Activated CD4-positive, alpha-beta T cell treated with anti-CD3 and anti-CD28 coated beads for 24 hours (primary cell): Measurements from ENCODE around the gene TOMM40.

Experiments used
- DNase-seq, 2 donors: peaks; one replicate each; pipeline ENCODE4 v3.0.0-alpha.2; 2020; ENCODE audit warnings: low read depth in 2 of 2

Gene TOMM40

DNA sequence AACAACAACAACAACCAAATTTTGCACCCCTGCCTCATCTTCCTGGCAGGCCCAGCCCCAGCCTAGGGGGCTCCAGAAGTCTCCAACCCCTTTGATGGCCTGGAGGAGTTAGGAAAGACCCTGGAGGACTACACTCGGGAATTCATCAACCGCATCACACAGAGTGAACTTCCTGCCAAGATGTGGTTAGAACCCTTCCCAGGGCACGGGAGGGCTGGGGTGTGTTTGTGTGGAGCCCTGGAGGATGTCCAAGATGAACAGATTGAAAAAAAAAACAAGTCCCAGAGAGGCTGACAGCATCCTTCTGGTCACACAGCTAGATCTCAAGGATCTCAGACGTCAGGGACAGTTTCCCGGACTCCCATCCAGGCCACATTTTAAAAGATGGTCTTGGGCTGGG lies 36.7 kb downstream of the TOMM40 start:
- no peak for DNase-seq

DNA sequence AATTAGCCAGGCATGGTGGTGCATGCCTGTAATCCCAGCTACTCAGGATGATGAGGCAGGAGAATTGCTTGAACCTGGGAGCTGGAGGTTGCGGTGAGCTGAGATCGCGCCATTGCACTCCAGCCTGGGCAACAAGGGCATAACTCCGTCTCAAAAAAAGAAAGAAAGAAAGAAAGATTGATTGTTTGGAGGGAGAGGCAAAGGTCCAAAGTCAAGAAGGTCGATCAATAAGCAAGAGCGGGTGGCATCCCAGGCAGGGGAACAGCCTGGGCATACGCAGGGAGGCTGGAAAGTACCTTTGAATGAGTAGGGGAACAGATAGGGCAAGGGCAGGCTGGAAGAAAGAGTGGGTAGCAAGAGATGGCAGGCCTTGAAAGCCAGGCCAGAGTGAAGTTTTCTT lies 39.0 kb downstream of the TOMM40 start:
- no peak for DNase-seq

DNA sequence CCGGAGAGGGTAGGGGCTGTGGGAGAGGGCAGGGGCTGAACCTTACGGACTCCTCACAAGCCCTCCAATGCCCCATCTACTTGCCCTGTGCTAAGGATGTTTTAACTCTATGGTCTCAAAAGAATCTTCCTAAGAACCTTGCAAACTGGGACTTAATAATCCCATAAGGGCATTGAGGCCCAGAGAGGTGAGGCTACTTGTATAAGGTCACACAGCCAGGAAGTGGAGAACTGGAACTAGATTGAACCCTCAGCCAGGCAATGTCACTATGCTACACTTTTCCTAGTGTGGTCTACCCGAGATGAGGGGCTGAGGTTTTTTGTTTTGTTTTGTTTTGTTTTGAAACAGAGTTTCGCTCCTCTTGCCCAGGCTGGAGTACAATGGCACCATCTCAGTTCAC lies 40.5 kb downstream of the TOMM40 start:
- DNase-seq: no peak

DNA sequence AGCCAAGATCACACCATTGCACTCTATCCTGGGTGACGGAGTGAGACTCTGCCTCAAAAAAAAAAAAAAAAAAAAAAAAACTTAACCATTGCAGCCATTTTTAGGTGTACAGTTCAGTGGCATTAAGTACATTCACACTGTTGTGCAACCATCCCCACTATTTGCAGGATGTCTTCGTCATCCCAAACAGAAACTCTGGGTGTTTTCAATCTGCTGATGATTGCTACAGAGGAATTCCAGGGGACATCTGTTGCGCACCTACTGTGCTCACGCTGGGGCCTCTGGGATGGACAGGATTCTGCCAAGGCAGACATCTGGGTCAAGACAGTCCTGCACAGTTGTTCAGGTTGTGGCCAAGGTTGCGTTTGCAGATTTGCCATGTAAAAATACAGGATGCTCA lies 48.6 kb downstream of the TOMM40 start:
- no peak for DNase-seq

DNA sequence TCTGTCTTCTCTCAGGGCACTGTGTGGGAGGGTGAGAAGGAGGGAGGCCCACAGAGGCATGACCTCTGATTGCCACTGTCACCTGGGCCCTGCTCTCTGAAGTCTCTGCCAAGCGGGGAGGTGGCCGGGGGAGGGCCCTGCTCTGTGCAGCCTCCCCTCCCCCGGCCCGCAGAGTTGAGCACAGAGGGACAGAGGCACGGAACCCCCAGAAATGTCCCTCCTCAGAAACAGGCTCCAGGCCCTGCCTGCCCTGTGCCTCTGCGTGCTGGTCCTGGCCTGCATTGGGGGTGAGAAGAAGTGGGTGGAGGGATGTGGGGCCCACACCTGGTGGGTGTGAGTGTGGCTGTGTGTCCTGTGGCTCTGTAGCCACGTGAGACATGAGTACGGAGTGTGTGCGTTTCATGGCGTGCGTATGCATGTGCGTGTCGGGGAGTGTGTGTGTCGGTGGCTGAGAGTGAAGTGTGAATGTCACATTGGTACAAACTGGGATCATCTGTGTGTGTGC lies 51.1 kb downstream of the TOMM40 start, which contains the start of gene APOC4:
Gene APOC4, plus strand, starts transcription at position 171 of the 505 bp plus-strand sequence. Its CDS starts 41 bp downstream, at position 212.
- DNase-seq: no peak

DNA sequence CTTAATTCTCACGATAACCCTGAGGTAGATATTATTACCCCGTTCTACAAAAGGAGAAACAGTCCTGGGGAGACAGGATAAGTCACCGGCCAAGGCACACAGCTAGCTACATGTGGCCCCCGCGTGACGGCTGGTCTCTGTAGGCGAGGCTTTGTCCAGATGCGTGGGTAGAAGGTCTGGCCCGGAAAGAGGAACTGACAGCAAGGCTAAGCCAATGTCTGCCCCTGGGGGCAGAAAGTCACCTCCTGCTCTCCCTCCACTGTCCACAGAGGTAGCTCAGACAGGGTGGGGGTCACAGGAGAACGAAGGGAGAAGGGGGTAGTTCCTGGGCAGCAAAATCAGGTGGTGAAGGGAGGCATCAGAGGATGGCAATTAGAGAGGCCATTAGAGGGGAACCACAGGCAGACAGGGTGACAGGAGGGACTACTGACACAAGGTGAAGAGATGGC lies 52.8 kb downstream of the TOMM40 start:
- no peak for DNase-seq

DNA sequence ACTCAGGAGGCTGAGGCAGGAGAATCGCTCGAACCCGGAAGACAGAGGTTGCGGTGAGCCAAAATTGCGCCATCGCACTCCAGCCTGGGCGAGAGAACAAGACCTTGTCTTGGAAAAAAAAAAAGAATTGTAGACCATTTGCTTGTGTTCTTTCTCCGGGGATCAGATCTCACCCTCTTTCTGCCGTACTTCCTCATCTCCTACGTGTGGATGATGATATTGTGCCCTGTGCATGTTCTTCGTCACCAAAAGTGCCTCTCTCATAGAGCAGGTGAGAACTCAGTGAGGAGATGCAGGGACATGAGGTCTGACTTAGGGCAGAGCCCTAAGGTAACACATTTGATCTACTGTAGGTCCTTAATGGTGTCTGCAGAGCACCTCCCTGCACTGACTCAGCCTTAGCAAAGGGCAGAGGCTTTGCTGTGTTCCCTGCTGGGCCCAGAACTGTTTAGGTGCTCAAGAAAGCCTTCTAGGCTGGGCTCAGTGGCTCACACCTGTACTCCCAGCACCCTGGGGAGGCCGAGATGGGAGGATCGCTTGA lies 56.1 kb downstream of the TOMM40 start:
- DNase-seq: no peak

DNA sequence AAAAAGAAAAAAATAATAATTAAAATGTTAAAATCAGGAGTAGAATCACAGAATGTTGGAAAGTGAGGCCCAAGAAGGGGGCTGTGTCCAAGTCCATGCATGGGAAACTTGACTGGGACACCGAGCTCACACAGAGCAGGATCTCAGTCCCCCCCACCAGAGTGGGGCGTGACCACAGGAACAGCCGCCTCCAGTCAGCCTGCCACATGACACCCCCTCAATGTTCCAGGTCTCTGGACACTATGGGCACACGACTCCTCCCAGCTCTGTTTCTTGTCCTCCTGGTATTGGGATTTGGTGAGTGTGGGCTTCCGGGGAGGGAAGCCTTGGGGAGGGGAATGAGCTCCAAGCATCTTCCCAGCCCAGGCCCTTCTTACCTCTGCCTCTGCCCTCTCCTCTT lies 57.2 kb downstream of the TOMM40 start:
- no peak for DNase-seq

DNA sequence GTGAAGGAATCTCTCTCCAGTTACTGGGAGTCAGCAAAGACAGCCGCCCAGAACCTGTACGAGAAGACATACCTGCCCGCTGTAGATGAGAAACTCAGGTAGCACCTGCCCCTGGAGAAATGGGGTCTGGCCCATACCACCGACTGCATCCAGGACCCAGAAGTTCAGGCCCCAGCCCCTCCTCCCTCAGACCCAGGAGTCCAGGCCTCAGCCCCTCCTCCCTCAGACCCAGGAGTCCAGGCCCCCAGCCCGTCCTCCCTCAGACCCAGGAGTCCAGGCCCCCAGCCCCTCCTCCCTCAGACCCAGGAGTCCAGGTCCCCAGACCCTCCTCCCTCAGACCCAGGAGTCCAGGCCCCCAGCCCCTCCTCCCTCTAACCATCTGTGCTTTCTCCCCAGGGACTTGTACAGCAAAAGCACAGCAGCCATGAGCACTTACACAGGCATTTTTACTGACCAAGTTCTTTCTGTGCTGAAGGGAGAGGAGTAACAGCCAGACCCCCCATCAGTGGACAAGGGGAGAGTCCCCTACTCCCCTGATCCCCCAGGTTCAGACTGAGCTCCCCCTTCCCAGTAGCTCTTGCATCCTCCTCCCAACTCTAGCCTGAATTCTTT lies 57.8 kb downstream of the TOMM40 start:
- no peak for DNase-seq

DNA sequence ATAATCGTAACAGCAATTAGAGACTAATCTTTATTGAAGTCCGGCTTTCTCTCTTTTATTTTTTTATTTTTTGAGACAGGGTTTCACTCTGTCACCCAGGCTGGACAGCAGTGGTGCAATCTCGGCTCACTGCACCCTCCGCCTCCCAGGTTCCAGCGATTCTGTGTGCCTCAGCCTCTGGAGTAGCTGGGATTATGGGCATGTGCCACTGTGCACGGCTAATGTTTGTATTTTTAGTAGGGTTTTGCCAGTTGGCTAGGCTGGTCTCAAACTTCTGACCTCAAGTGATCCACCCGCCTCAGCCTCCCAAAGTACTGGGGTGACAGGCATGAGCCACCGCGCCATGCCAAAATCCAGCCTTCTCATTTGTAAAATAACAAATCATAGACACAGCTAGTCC lies 58.5 kb downstream of the TOMM40 start:
- DNase-seq: no peak

DNA sequence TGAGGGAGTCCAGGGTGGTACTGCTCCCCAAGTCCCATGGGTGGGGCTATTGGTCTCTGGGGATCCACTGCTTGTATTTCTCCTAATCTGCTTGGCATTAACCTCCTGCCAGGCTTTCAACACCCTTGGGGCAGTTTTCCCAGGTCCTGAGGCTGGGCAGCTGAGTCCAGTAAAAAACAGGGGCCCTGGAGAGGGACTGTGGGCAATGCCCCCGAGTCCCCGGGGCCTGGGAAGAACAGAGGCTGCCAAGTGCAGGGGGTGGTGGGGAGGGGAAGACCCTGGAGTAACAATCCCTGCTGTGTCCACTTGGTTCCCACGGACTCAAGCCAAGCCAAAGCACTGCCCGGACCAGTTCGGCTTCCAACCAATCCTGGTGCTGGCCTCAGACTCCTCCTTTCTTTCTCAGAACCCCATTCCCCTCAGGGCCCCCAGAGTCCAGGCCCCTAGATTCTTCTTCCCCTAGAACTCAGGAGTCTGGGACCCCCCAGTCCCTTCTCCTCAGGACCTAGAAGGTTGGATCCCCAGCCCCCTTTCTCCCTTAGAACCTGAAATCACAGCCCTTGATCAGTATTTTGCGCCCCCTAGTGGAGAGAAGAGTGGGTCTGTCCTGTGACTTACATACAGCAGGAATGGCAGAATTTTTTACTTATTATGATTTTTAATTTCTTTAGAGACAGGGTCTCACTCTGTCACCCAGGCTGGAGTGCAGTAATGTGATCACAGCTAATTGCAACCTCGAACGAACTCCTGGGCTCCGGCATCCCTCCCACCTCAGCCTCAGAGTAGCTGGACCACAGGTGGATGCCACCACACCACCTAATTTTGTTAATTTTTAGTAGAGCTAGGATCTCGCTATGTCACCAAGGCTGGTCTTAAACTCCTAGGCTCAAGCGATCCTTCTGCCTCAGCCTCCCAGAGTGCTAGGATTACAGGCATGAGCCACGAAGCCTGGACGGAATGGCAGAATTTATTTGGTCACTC lies 60.4 kb downstream of the TOMM40 start:
- peak; percentile 35 to 63 for DNase-seq
